ENCODE data around the gene PARP11.

The PARP11 gene

GRCh38 chr12:3768911-3769447, 104.2 kb downstream of the PARP11 start:
- no peak for DNase-seq

DNA sequence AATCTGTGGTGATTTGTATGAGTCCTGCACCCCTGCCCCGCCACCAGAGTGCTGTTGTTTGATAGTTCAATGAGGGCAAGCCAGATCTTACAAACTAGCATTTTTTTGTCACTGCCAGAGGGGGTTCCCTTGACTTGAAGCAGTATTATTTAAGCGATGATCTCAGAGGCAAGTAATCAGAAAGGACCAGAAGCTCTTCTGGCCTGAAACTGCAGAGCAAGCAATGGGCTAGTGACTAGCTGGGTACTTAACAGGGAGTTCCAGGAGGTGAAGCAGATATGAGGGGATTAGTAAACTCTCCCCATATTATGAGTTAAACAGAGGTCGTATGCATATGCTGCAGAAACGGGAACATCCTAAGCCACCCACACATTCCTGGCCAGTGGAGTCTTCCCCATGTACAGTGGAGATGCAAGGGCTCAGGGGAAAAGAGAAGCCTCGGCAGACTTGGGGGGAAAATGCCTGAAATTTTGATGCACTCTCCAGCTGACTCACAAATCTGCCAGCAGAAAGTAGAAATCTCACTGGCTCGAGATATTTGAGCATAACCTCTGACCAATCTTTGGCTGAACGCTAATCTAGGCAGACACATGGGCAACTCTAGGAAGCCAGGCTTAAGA, 112.0 kb downstream of the PARP11 start:
- DNase-seq: no peak

GRCh38 chr12:3759878-3760277, 113.3 kb downstream of the PARP11 start:
- no peak for DNase-seq
